ENCODE data around the gene C2CD2. TPM values are rescaled to one million over a fixed set of nuclear protein-coding genes. Genes with fewer than 3 reads are reported as not detected.

Gene C2CD2
- total and polyA plus RNA-seq, 10 of the 15 experiments (the other 5 are each of a cell fraction or from before 2014, with no cell fraction given) = 2.2 to 30.9 (median 9.9) TPM

DNA sequence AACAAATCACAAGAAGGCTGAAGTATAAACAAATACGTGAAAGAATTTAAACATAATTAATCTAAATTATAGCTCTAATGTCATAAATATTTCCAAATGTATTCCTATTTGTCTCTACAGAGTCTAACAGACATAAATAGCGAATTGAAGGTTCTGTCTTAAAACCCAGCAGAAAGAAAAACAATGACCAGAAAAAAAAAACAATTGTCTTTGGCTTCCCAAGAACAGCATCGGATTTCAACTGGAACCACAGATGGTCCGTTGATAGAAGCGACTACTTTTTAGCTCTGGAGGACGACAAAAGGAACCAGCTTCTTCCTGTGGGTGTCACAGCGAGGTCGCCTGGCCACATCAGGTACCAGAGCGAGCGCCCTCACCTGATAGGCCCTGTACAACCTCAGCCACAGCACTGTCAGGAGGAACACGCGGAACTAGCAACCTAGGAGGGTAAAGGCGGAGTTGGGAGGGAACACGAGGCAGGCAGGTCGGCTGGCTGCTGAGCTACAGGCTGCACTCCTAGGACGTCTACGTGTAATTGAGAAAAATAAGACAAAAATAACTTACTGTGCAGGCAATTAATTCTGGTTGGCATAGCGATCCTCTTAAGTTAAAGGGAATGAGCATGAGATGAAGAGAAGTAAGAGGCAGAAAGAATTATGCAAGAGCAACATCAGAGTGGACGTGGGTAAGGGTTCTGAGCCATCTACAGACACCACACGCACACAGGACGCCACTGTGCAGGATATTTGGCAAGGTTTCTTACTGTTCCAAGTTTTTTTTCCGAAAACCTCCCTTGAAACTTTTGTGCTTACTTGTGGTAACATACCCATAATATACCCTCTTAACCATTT is 58.0 kb downstream of the C2CD2 start:
- SMC1A ChIA-PET (ENCODE audit: uncharacterized antibody, unreplicated experiment) = interaction anchor here (0.8 to 1.4 kb wide), 4 partner anchors 25 to 153 kb away, joined by 3 to 4 read pairs (median 3); no protein-coding TSS in a partner anchor
- no peak for ATAC-seq

More for the DNA sequence above, 58.0 kb downstream of the C2CD2 start:
- ChIA-PET RAD21 (ENCODE audit: unreplicated experiment) (interaction anchor here (0.9 to 1.5 kb wide), 2 partner anchors 19 to 222 kb away, joined by 3 to 4 read pairs; no protein-coding TSS in a partner anchor), POLR2A (no interaction called here), CTCF (interaction anchor here (0.6 to 1.0 kb wide), 3 partner anchors 30 to 612 kb away, joined by 3 to 5 read pairs (median 3); no protein-coding TSS in a partner anchor)
- Histone ChIP-seq H3K36me3 (ENCODE audit: control insufficient read depth in 2 of 2, insufficient read depth in 2 of 2, low read length in 1 of 2) (peaks cover 3 to 4% of the 10 kb centered on the region in 2 experiments), H3K4me2 (ENCODE audit: control insufficient read depth, insufficient read depth) (no peak overlapping the region), H3K27me3 (replicated peaks in 1 of 2; ENCODE audit: control insufficient read depth in 2 of 2, insufficient read depth in 2 of 2, low read length in 1 of 2) (no peaks in the 10 kb centered on the region), H4K20me1 (ENCODE audit: control insufficient read depth, insufficient read depth) (no peaks in the 10 kb centered on the region), H3K79me2 (ENCODE audit: control insufficient read depth, insufficient read depth, low read length) (no peaks in the 10 kb centered on the region), H3K27ac (ENCODE audit: control insufficient read depth, insufficient read depth) (no peak overlapping the region), H3K4me3 (no peak overlapping the region), H2AFZ (ENCODE audit: control insufficient read depth, low read depth, low read length) (no peak overlapping the region), H3K9me3 (replicated peaks; ENCODE audit: control insufficient read depth, insufficient read depth, low read length) (no peaks in the 10 kb centered on the region), H3K9ac (ENCODE audit: control insufficient read depth, insufficient read depth, low read length) (no peak overlapping the region), H3K4me1 (ENCODE audit: control insufficient read depth, insufficient read depth, low read length) (peaks cover 4% of the 10 kb centered on the region; the same call in 1 of the 2 replicates)
- FAIRE-seq = no peak
- TF ChIP-seq, protein P1, sequence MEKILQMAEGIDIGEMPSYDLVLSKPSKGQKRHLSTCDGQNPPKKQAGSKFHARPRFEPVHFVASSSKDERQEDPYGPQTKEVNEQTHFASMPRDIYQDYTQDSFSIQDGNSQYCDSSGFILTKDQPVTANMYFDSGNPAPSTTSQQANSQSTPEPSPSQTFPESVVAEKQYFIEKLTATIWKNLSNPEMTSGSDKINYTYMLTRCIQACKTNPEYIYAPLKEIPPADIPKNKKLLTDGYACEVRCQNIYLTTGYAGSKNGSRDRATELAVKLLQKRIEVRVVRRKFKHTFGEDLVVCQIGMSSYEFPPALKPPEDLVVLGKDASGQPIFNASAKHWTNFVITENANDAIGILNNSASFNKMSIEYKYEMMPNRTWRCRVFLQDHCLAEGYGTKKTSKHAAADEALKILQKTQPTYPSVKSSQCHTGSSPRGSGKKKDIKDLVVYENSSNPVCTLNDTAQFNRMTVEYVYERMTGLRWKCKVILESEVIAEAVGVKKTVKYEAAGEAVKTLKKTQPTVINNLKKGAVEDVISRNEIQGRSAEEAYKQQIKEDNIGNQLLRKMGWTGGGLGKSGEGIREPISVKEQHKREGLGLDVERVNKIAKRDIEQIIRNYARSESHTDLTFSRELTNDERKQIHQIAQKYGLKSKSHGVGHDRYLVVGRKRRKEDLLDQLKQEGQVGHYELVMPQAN (conservative IDR thresholded peaks at IDR 0.05) = no peak
- no peak for TF ChIP-seq CEBPZ (IDR thresholded peaks at IDR 0.05; ENCODE audit: low read depth, low read length)
- TF ChIP-seq RAD21 (IDR thresholded peaks at IDR 0.05; ENCODE audit: insufficient read depth, low read depth, low read length) = 0 out of 2 replicates have a peak, but pooled peaks have one; percentile 20
- in situ Hi-C loops (cut with MboI) (no loop called here), intact Hi-C loops (cut with micrococcal nuclease; ENCODE audit: unreplicated experiment) (no loop called here)
- 79% methylated on average over 22 of the region's 22 CpGs for WGBS (ENCODE audit: insufficient coverage, insufficient replicate concordance, low lambda C conversion rate, missing lambda C conversion rate)
- BruUV-seq (replicated peaks) = no TSS peak
- DNase-seq (ENCODE audit: low read depth, low spot score) = no peak

Measured in GM12878 (cell line).